Endothelial cell of umbilical vein (primary cell): ENCODE data around the gene KIAA0930. TPM values are rescaled to one million over a fixed set of nuclear protein-coding genes. Genes with fewer than 3 reads are reported as not detected.

Experiments used
- BruUV-seq: library from RNA; stranded (reverse); fragments of 400-500 nt; replicated peaks from 2 replicates; lab custom pipeline; 2021; lab: Mats Ljungman, UMichigan
- CTCF ChIA-PET: fragments of 300-600, 350-600 bp; sonication (Branson Sonifier 250); formaldehyde crosslinking; loops from one replicate; lab custom pipeline; 2021; ENCODE audit warnings: antibody characterized with exemption, inconsistent platforms; lab: Charles Lee
- POLR2A ChIA-PET: fragments of 300-600, 350-600 bp; sonication (Branson Sonifier 250); formaldehyde crosslinking; loops from one replicate; lab custom pipeline; 2021; ENCODE audit warnings: antibody characterized with exemption, inconsistent platforms; lab: Charles Lee
- DNase-seq: peaks from one replicate; pipeline ENCODE4 v3.0.0-alpha.2; 2011; ENCODE audit warnings: low read depth, low spot score
- FAIRE-seq: peaks from 2 replicates; lab custom pipeline; 2011; peaks lifted over from hg19 to GRCh38; lab: Jason Lieb, UNC
- H2AFZ ChIP-seq: 2 replicates; pipeline ENCODE4 v1.6.0; 2012; ENCODE audit warnings: low read depth, low read length, control low read depth, inconsistent platforms
- H3K27ac ChIP-seq: 2 replicates; pipeline ENCODE4 v1.5.1; 2011; ENCODE audit warnings: low read depth, mild to moderate bottlenecking, control low read depth, low read length, moderate library complexity; ENCODE audit not compliant: insufficient read depth
- H3K27me3 ChIP-seq, 2 experiments: 2 replicates each; pipeline versions ENCODE4 v1.6.0 to v1.6.1; 2011; ENCODE audit warnings: low read length in 2 of 2, mixed read lengths in 1 of 2; ENCODE audit not compliant: control insufficient read depth in 2 of 2, insufficient read depth in 2 of 2
- H3K36me3 ChIP-seq, 2 experiments: 2 replicates in 1 of 2; 3 replicates in 1 of 2; pipeline ENCODE4 v1.5.1; 2011; ENCODE audit warnings: low read length in 2 of 2, mild to moderate bottlenecking in 1 of 2, moderate library complexity in 1 of 2; ENCODE audit not compliant: control insufficient read depth in 2 of 2, insufficient read depth in 2 of 2; ENCODE audit errors: extremely low read depth in 1 of 2
- H3K4me1 ChIP-seq: 3 replicates; pipeline ENCODE4 v1.5.1; 2011; ENCODE audit warnings: mild to moderate bottlenecking, low read length; ENCODE audit not compliant: control insufficient read depth, insufficient read depth; ENCODE audit errors: extremely low read depth
- H3K4me2 ChIP-seq: 2 replicates; pipeline ENCODE4 v1.6.1; 2011; ENCODE audit warnings: low read length, control low read depth, mixed read lengths; ENCODE audit not compliant: insufficient read depth
- H3K4me3 ChIP-seq, 3 experiments: fragments of 200-600 bp in 1 of 3; sonication (generic), shearing (Covaris generic) in 1 of 3; replicated peaks in 1 of 3; 2 replicates each; pipeline ENCODE4 v1.5.1; 2011 to 2016; ENCODE audit warnings: control low read depth in 3 of 3, low read length in 3 of 3, mild to moderate bottlenecking in 2 of 3, inconsistent platforms in 1 of 3, low read depth in 1 of 3, moderate library complexity in 1 of 3; ENCODE audit not compliant: insufficient read depth in 1 of 3
- H3K79me2 ChIP-seq: 2 replicates; pipeline ENCODE4 v1.6.0; 2012; ENCODE audit warnings: low read length, inconsistent platforms; ENCODE audit not compliant: control insufficient read depth, insufficient read depth
- H3K9ac ChIP-seq: replicated peaks from 2 replicates; pipeline ENCODE3; 2011; ENCODE audit warnings: low read length, control low read depth; ENCODE audit not compliant: insufficient read depth; ENCODE audit errors: extremely low read depth
- H3K9me1 ChIP-seq: replicated peaks from 3 replicates; pipeline ENCODE4 v1.6.0; 2011; ENCODE audit warnings: mild to moderate bottlenecking, low read length; ENCODE audit not compliant: control insufficient read depth, insufficient read depth; ENCODE audit errors: extremely low read depth
- H3K9me3 ChIP-seq: replicated peaks from 2 replicates; pipeline ENCODE4 v1.5.1; 2012; ENCODE audit warnings: low read length, inconsistent platforms; ENCODE audit not compliant: control insufficient read depth, insufficient read depth
- H4K20me1 ChIP-seq: replicated peaks from 2 replicates; pipeline ENCODE3; 2011; ENCODE audit warnings: mild to moderate bottlenecking, low read length; ENCODE audit not compliant: control insufficient read depth, insufficient read depth; ENCODE audit errors: extremely low read depth
- CTCF ChIP-seq, 2 donors: IDR thresholded peaks; 1 replicate in 1 of 2; 2 replicates in 1 of 2; pipeline ENCODE4 v1.5.1; 2011; ENCODE audit warnings: low read length in 2 of 2, mild to moderate bottlenecking in 2 of 2, moderate library complexity in 2 of 2, control low read depth in 1 of 2, inconsistent platforms in 1 of 2, low read depth in 1 of 2; ENCODE audit not compliant: insufficient read depth in 1 of 2; ENCODE audit errors: extremely low read depth in 1 of 2
- EZH2 ChIP-seq: IDR thresholded peaks from 2 replicates; pipeline ENCODE4 v1.6.1; 2012; ENCODE audit warnings: borderline replicate concordance, low read depth, mild to moderate bottlenecking, moderate library complexity, low read length, inconsistent platforms; ENCODE audit not compliant: severe bottlenecking
- FOS ChIP-seq: IDR thresholded peaks from 2 replicates; pipeline ENCODE4 v1.6.1; 2011; ENCODE audit warnings: mild to moderate bottlenecking, low read length, moderate library complexity, borderline replicate concordance; ENCODE audit not compliant: insufficient read depth
- GATA2 ChIP-seq: IDR thresholded peaks from 2 replicates; pipeline ENCODE4 v1.7.0; 2011; ENCODE audit warnings: low read depth, mild to moderate bottlenecking, moderate library complexity, mixed read lengths, low read length; ENCODE audit not compliant: insufficient read length, insufficient read depth
- JUN ChIP-seq: IDR thresholded peaks from 2 replicates; pipeline ENCODE4 v1.6.1; 2011; ENCODE audit warnings: borderline replicate concordance, low read depth; ENCODE audit not compliant: insufficient read length, insufficient read depth
- MAX ChIP-seq: IDR thresholded peaks from 2 replicates; pipeline ENCODE4 v1.6.1; 2011; ENCODE audit not compliant: insufficient read depth, insufficient read length
- MYC ChIP-seq: IDR thresholded peaks from one replicate; pipeline ENCODE4 v1.6.1; 2011; ENCODE audit warnings: mild to moderate bottlenecking, low read depth, low read length
- POLR2A ChIP-seq: IDR thresholded peaks from 2 replicates; pipeline ENCODE4 v1.6.1; 2012; ENCODE audit warnings: low read depth, mild to moderate bottlenecking, control low read depth, low read length
- POLR2AphosphoS5 ChIP-seq: IDR thresholded peaks from 2 replicates; pipeline ENCODE4 v1.6.1; 2012; ENCODE audit warnings: low read depth, mild to moderate bottlenecking, control low read depth, low read length, moderate library complexity; ENCODE audit not compliant: insufficient read depth
- dilution Hi-C: fragments of 300-500 bp; cut with MboI; formaldehyde crosslinking; loops from one replicate; pipeline ENCODE4 v1.15.0; 2019; ENCODE audit warnings: low sequenced_read_pairs; ENCODE audit not compliant: extremely low pct_ligation_motif_present
- intact Hi-C: fragments of 100-400 bp; cut with micrococcal nuclease; formaldehyde crosslinking; loops from one replicate; pipeline ENCODE4 v1.10.0; 2022
- polyA plus RNA-seq, 4 experiments: library from polyadenylated mRNA; depleted of rRNA in 3 of 4; stranded (reverse) in 3 of 4; unstranded in 1 of 4; fragments of >200 nt; gene quantifications; 2 replicates each; pipeline versions ENCODE4 v1.2.1 to v1.2.3, GENCODE V29; 2011 to 2012; ENCODE audit warnings: missing spikeins in 1 of 4
- total RNA-seq: library from RNA; stranded (reverse); gene quantifications from 2 replicates; pipeline ENCODE4 v1.2.3, GENCODE V29; 2021

Gene KIAA0930
- total and polyA plus RNA-seq, 2 donors (not counting 3 experiments of a cell fraction or from before 2014, with no cell fraction given): 37.9 to 53.6 TPM

GRCh38 chr22:45198463-45198795, 42.3 kb downstream of the KIAA0930 start:
- H3K9me3 ChIP-seq: no peaks in the 10 kb centered on the region
- no peak overlapping the region for H3K9ac ChIP-seq
- no TSS peak for BruUV-seq
- no peak for TF ChIP-seq MAX
- TF ChIP-seq POLR2AphosphoS5: no peak
- TF ChIP-seq MYC: no peak
- no peak for TF ChIP-seq EZH2
- no peak for TF ChIP-seq JUN
- TF ChIP-seq GATA2: no peak
- TF ChIP-seq CTCF (IDR thresholded peaks at IDR 0.05; ENCODE audit: extremely low read depth in 1 of 2, insufficient read depth in 1 of 2, low read depth in 1 of 2, low read length in 2 of 2): no peak
- no peak for TF ChIP-seq FOS
- no peak for TF ChIP-seq POLR2A
- H2AFZ ChIP-seq: no peak overlapping the region
- H3K27ac ChIP-seq: no peak overlapping the region
- FAIRE-seq: no peak
- no peaks in the 10 kb centered on the region for H4K20me1 ChIP-seq
- H3K4me1 ChIP-seq: no peaks in the 10 kb centered on the region
- intact Hi-C loops: no loop called here
- no peaks in the 10 kb centered on the region for H3K9me1 ChIP-seq
- no peak overlapping the region for H3K4me2 ChIP-seq
- no peak for DNase-seq
- POLR2A ChIA-PET: no interaction called here
- CTCF ChIA-PET: no interaction called here
- no peak overlapping the region for H3K4me3 ChIP-seq
- dilution Hi-C loops: no loop called here
- no peaks in the 10 kb centered on the region for H3K79me2 ChIP-seq
- no peaks in the 10 kb centered on the region for H3K27me3 ChIP-seq
- peaks cover 0 to 34% of the 10 kb centered on the region in 2 experiments for H3K36me3 ChIP-seq
